Activated naive CD4-positive, alpha-beta T cell treated with anti-CD3 and anti-CD28 coated beads, Interleukin-2, amount 50 U/mL, for 24 hours (primary cell): ENCODE results near the gene FAM131C.
A peak's percentile ranks its signal among the peaks of the same experiment; 100 is the strongest.
"Not testable (repeated sequence)": the region's sequence is repeated elsewhere in the genome, so short reads cannot be mapped to it uniquely, and the experiment has no call there.

Source experiments
- H3K27ac Mint-ChIP-seq: one replicate; pipeline ENCODE4 v1.8.0; 2021; ENCODE audit warnings: mild to moderate bottlenecking, mixed read lengths
- H3K27me3 Mint-ChIP-seq: one replicate; pipeline ENCODE4 v1.8.0; 2021; ENCODE audit warnings: mixed read lengths
- H3K36me3 Mint-ChIP-seq: one replicate; pipeline ENCODE4 v1.8.0; 2021; ENCODE audit warnings: mixed read lengths
- H3K4me1 Mint-ChIP-seq: one replicate; pipeline ENCODE4 v1.8.0; 2021; ENCODE audit warnings: mixed read lengths
- H3K4me3 Mint-ChIP-seq: one replicate; pipeline ENCODE4 v1.8.0; 2021; ENCODE audit warnings: mild to moderate bottlenecking, mixed read lengths
- H3K9me3 Mint-ChIP-seq: one replicate; pipeline ENCODE4 v1.8.0; 2021; ENCODE audit warnings: mixed read lengths

FAM131C gene

GRCh38 chr1:16111771-16112595 is 38.5 kb upstream of the FAM131C start:
- Mint-ChIP-seq H3K4me1 (no peaks in the 10 kb centered on the region), H3K4me3 (no peak overlapping the region), H3K27ac (no peak overlapping the region), H3K27me3 (peaks cover 6% of the 10 kb centered on the region), H3K36me3 (peaks cover 2% of the 10 kb centered on the region), H3K9me3 (no peaks in the 10 kb centered on the region)

DNA sequence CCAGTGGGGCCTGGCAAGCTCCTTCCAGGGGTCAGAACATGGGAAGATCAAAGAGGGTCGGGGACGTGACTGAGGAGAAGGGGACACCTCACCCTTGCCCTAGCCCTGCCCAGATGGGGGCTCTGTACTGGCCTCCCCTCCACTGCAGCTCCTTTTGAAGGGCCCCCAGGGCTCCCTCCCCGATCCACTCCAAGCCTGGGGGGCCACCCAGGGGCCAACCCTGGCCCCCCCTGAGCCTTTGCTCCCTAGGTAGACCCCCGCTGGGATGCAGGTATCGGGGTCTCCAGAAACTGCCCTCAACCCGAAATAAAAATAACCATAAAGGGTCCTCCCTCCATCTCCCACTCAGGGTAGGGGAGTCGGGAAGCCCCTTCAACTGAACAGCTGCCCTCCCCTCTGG is 37.4 kb upstream of the FAM131C start:
- H3K4me1 Mint-ChIP-seq: no peaks in the 10 kb centered on the region
- peaks cover 6% of the 10 kb centered on the region for H3K27me3 Mint-ChIP-seq
- H3K4me3 Mint-ChIP-seq: no peak overlapping the region
- H3K9me3 Mint-ChIP-seq: no peaks in the 10 kb centered on the region
- H3K27ac Mint-ChIP-seq: no peak overlapping the region
- peaks cover 2% of the 10 kb centered on the region for H3K36me3 Mint-ChIP-seq

- H3K4me3 Mint-ChIP-seq: no peak overlapping the region
- H3K4me1 Mint-ChIP-seq: no peaks in the 10 kb centered on the region
- peaks cover 2% of the 10 kb centered on the region for H3K36me3 Mint-ChIP-seq
- H3K27me3 Mint-ChIP-seq: peaks cover 6% of the 10 kb centered on the region
- H3K27ac Mint-ChIP-seq: no peak overlapping the region
- H3K9me3 Mint-ChIP-seq: no peaks in the 10 kb centered on the region
Observed at GRCh38 chr1:16110456-16110855, 37.0 kb upstream of the FAM131C start.

DNA sequence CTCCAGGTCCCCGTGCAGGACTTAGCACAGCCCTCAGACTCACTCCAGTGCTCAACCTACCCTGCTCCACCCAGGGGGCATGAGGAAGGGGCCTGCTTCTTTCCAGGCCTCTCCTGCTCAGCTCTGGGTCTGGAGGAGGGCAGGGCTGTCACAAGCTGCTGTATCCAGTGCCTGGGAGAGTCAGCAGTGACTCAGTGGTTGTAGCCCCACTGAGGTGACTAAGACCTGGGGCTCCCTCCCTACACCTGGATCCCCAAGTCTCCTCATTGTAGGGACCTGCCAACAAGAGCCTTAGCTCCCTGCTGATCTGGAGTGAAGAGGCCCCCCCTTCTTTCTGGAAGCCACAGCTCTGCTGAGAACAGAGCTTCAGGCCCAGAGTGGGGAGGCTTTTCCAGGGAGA is 36.1 kb upstream of the FAM131C start:
- H3K27ac Mint-ChIP-seq: no peak overlapping the region
- H3K36me3 Mint-ChIP-seq: peaks cover 2% of the 10 kb centered on the region
- peaks cover 6% of the 10 kb centered on the region for H3K27me3 Mint-ChIP-seq
- no peak overlapping the region for H3K4me3 Mint-ChIP-seq
- H3K4me1 Mint-ChIP-seq: no peaks in the 10 kb centered on the region
- H3K9me3 Mint-ChIP-seq: no peaks in the 10 kb centered on the region

DNA sequence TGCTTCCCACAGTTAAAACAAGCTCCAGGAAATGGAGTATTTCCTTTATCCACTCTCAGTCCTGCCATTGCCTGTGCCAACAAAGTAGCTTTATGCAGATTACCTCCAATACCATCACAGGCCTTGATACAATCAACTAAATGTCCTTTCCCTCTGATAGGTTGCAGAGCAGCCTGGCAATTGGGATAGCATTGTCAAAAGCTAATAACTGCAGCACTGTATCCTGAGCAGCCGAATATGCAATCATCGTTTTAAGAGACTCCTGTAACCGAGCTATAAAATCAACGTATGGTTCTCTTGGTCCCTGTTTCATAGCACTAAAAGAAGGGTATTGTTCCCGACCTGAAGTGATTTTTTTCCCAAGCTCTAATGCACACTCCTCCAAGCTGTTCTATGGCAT is 33.6 kb upstream of the FAM131C start:
- H3K4me1 Mint-ChIP-seq, H3K27ac Mint-ChIP-seq, H3K36me3 Mint-ChIP-seq, H3K4me3 Mint-ChIP-seq, H3K27me3 Mint-ChIP-seq, H3K9me3 Mint-ChIP-seq: not testable (repeated sequence)

DNA sequence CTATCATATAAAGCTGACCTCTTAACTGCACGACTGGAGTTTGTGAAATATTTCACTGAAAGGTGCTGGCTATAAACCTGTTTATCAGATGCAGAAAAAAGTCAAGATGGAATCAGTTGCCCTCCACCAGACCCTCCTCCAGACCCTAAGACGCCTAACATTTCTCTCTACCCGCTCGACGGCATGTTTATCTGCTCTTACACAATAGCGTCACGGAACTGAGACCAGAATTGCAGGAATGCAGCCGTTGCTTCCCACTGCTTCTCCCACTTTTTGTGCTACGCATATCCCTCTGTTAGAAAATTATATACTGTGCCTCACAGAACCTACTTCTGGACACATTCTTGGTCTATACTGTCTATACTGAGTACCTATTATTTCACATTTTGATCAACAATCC is 28.2 kb upstream of the FAM131C start:
- H3K27me3 Mint-ChIP-seq: no peaks in the 10 kb centered on the region
- no peak overlapping the region for H3K4me3 Mint-ChIP-seq
- no peaks in the 10 kb centered on the region for H3K4me1 Mint-ChIP-seq
- no peaks in the 10 kb centered on the region for H3K9me3 Mint-ChIP-seq
- H3K27ac Mint-ChIP-seq: no peak overlapping the region
- no peaks in the 10 kb centered on the region for H3K36me3 Mint-ChIP-seq

GRCh38 chr1:16099412-16099811 is 26.0 kb upstream of the FAM131C start:
- no peaks in the 10 kb centered on the region for H3K36me3 Mint-ChIP-seq
- no peaks in the 10 kb centered on the region for H3K27me3 Mint-ChIP-seq
- H3K9me3 Mint-ChIP-seq: no peaks in the 10 kb centered on the region
- H3K27ac Mint-ChIP-seq: no peak overlapping the region
- no peak overlapping the region for H3K4me3 Mint-ChIP-seq
- no peaks in the 10 kb centered on the region for H3K4me1 Mint-ChIP-seq

- no peak overlapping the region for H3K27ac Mint-ChIP-seq
- H3K36me3 Mint-ChIP-seq: no peaks in the 10 kb centered on the region
- no peaks in the 10 kb centered on the region for H3K4me1 Mint-ChIP-seq
- no peak overlapping the region for H3K4me3 Mint-ChIP-seq
- H3K27me3 Mint-ChIP-seq: no peaks in the 10 kb centered on the region
- no peaks in the 10 kb centered on the region for H3K9me3 Mint-ChIP-seq
Observed at GRCh38 chr1:16095447-16095846, 22.0 kb upstream of the FAM131C start.

DNA sequence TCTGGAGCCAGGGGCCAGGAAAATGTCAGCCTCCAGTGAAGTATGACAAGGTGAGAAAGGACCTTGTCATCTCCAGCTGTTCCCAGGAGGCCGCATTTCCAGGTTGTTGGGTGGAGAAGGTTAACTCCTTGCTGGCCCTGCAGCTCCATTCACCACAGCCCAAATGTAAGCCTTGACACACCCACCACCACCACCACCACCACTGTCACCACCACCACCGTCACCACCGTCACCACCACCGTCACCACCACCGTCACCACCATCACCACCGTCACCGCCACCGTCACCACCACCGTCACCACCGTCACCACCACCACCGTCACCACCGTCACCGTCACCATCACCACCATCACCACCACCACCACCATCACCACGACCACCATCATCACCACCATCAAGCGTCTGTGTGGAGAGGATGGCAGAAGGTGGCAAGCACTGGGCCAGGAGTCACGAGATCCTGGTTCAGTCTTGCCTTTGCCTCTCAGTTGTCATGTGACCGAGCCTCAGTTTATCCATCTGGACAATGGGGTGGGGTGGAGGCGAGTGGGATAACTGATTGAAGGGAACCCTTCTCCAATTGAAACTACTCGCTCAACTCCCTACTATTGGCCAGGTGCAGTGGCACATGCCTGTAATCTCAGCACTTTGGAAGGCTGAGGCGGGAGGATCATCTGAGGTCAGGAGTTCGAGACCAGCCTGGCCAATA is 21.2 kb upstream of the FAM131C start:
- H3K4me3 Mint-ChIP-seq: no peak overlapping the region
- no peak overlapping the region for H3K27ac Mint-ChIP-seq
- H3K27me3 Mint-ChIP-seq: no peaks in the 10 kb centered on the region
- no peaks in the 10 kb centered on the region for H3K9me3 Mint-ChIP-seq
- no peaks in the 10 kb centered on the region for H3K36me3 Mint-ChIP-seq
- H3K4me1 Mint-ChIP-seq: no peaks in the 10 kb centered on the region

GRCh38 chr1:16093611-16094010 is 20.2 kb upstream of the FAM131C start:
- H3K27ac Mint-ChIP-seq: no peak overlapping the region
- no peaks in the 10 kb centered on the region for H3K9me3 Mint-ChIP-seq
- no peaks in the 10 kb centered on the region for H3K4me1 Mint-ChIP-seq
- H3K27me3 Mint-ChIP-seq: no peaks in the 10 kb centered on the region
- no peak overlapping the region for H3K4me3 Mint-ChIP-seq
- no peaks in the 10 kb centered on the region for H3K36me3 Mint-ChIP-seq

DNA sequence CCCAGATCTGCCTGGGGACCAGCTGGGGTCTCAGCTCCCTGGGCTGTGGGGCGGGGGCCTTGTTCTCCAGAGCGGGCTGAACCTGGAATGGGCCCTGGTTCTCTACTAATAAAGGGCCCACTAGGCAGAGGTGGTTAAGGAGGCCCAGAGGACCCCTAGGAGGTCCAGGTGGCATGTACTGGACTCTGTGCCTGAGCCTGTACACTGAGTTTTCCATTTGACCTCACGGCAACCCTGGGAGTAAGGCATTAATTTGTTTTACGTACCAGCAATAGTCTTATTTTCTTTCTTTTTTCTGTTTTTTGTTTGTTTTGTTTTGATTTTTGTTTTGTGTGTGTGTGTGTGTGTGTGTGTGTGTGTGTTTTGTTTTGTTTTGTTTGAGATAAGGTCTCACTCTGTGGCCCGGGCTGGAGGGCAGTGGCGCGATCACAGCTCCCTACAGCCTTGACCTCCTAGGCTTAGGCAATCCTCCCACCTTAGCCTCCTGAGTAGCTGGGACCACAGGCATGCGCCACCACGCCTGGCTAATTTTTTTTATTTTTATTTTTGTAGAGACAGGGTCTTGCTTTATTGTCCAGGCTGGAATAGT is 19.6 kb upstream of the FAM131C start:
- Mint-ChIP-seq H3K27me3 (no peaks in the 10 kb centered on the region), H3K4me1 (no peaks in the 10 kb centered on the region), H3K36me3 (no peaks in the 10 kb centered on the region), H3K27ac (peak overlapping the region; percentile 57), H3K9me3 (no peaks in the 10 kb centered on the region), H3K4me3 (no peak overlapping the region)

- no peaks in the 10 kb centered on the region for H3K27me3 Mint-ChIP-seq
- H3K9me3 Mint-ChIP-seq: no peaks in the 10 kb centered on the region
- H3K27ac Mint-ChIP-seq: no peak overlapping the region
- H3K36me3 Mint-ChIP-seq: no peaks in the 10 kb centered on the region
- no peaks in the 10 kb centered on the region for H3K4me1 Mint-ChIP-seq
- no peak overlapping the region for H3K4me3 Mint-ChIP-seq
Observed at GRCh38 chr1:16092097-16092922, 18.9 kb upstream of the FAM131C start.

DNA sequence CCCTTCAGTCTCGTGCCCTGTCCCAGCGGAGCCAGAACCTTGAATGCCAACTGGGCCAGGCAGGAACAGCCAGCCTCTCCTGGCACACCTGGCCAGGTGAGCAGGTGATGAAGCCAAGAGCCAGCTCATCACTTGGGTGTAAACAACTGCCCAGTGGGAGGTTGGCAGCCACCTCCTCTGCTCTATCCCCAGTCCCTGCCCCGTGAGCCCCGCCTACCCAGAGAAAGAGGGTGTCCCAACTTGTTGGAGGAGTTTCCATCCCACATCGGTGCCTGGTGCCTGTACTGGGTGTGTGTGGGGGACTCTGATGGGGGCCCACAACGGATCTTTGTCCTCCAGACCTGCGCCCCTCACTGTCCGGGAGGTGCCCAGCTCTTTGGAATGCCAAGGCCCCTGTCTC is 17.8 kb upstream of the FAM131C start:
- no peaks in the 10 kb centered on the region for H3K27me3 Mint-ChIP-seq
- no peaks in the 10 kb centered on the region for H3K9me3 Mint-ChIP-seq
- H3K4me1 Mint-ChIP-seq: no peaks in the 10 kb centered on the region
- H3K27ac Mint-ChIP-seq: no peak overlapping the region
- H3K4me3 Mint-ChIP-seq: no peak overlapping the region
- H3K36me3 Mint-ChIP-seq: no peaks in the 10 kb centered on the region

DNA sequence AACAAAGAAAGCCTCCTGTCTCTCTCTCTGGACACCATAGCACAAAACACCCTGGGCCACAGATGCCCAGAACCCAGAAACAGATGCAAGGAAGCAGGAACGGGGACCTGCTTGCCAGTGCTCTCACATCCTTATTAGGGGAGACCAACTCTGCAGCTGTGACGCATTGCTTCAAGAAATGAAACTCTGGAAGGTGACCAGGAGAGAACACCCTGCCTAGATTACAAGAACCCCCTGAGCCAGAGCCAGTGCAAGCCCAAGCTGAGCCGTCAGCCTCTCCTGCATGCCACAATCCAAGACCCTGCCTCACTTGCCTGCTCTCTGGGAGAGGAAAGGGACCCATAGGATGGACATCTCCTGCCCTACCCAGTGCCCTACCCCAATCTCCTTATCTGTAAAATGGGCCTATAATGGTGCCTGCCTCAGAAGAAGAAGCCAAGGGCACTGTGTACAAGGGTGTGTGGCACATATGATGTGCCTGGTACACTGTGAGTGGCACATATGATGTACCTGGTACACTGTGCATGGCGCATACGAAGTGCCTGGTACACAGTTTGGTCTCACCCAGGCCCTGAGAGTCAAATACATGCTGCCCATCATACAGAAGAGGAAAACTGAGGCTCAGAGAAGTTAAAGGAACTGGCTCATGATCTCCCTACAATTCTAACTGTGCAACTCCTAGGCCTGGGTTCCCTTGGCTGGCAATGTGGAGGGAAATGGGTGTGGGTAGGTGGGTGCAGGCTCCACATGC is 16.8 kb upstream of the FAM131C start:
- Mint-ChIP-seq H3K4me1 (no peaks in the 10 kb centered on the region), H3K36me3 (no peaks in the 10 kb centered on the region), H3K4me3 (no peak overlapping the region), H3K27ac (no peak overlapping the region), H3K27me3 (no peaks in the 10 kb centered on the region), H3K9me3 (no peaks in the 10 kb centered on the region)

DNA sequence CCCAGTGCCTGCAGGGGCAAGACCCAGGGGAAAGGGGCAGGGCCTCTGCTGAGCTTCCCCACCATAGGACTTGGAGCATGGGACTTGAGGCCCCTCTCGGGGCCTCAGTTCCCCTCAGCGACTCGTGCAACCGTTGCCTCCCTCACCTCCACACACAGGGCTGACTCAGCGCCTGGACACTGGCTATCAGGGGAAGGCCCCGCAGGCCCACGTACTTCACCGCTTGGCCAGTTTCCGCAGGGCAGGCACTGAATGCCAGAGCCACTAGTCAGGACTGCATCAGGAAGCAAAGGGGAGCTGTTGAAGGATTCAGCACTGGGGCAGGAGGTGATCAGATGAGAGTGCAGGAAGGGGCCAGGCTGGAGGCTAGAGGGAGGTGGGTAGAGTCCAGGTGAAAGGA is 15.5 kb upstream of the FAM131C start:
- Mint-ChIP-seq H3K27me3 (no peaks in the 10 kb centered on the region), H3K9me3 (no peaks in the 10 kb centered on the region), H3K4me3 (no peak overlapping the region), H3K27ac (no peak overlapping the region), H3K4me1 (no peaks in the 10 kb centered on the region), H3K36me3 (no peaks in the 10 kb centered on the region)
